Natural killer cell (primary cell): ENCODE measurements around the gene DIPK1A. TPM values are rescaled to one million over a fixed set of nuclear protein-coding genes. Genes with fewer than 3 reads are reported as not detected.
A peak's percentile ranks its signal among the peaks of the same experiment; 100 is the strongest.

Experiments
- ATAC-seq, 3 donors: fragments of 150-1000 bp in 2 of 3; fragments of 200-7000 bp in 1 of 3; cut with Tn5 transposase; 1 replicate in 1 of 3; 2 replicates in 2 of 3; pipeline ENCODE4 v1.10.0; 2021; ENCODE audit warnings: mild to moderate bottlenecking in 2 of 3, moderate library complexity in 2 of 3
- DNase-seq, 2 donors: peaks; one replicate each; pipeline versions ENCODE4 v3.0.0 to v3.0.0-alpha.2; 2013 to 2021; ENCODE audit warnings: mixed read lengths in 1 of 2
- H3K27ac ChIP-seq: one replicate; pipeline ENCODE4 v1.5.1; 2013; ENCODE audit warnings: mild to moderate bottlenecking, low read length
- H3K27me3 ChIP-seq: one replicate; pipeline ENCODE4 v1.6.1; 2013; ENCODE audit warnings: low read length; ENCODE audit not compliant: control insufficient read depth, insufficient read depth
- H3K36me3 ChIP-seq: one replicate; pipeline ENCODE4 v1.6.1; 2013; ENCODE audit warnings: low read length; ENCODE audit not compliant: control insufficient read depth, insufficient read depth
- H3K4me1 ChIP-seq: one replicate; pipeline ENCODE4 v1.6.1; 2013; ENCODE audit warnings: low read length; ENCODE audit not compliant: control insufficient read depth, insufficient read depth
- H3K4me3 ChIP-seq: one replicate; pipeline ENCODE4 v1.5.1; 2013; ENCODE audit warnings: low read length
- H3K9me3 ChIP-seq: one replicate; pipeline ENCODE4 v1.6.1; 2013; ENCODE audit warnings: low read length; ENCODE audit not compliant: control insufficient read depth, insufficient read depth
- H3K27ac Mint-ChIP-seq, 2 donors: one replicate each; pipeline ENCODE4 v1.8.0; 2022; ENCODE audit warnings: mild to moderate bottlenecking in 2 of 2, mixed read lengths in 2 of 2, moderate library complexity in 1 of 2
- H3K27me3 Mint-ChIP-seq, 2 donors: one replicate each; pipeline ENCODE4 v1.8.0; 2022; ENCODE audit warnings: low read depth in 2 of 2, mixed read lengths in 2 of 2
- H3K36me3 Mint-ChIP-seq: one replicate; pipeline ENCODE4 v1.8.0; 2022; ENCODE audit warnings: mixed read lengths
- H3K4me1 Mint-ChIP-seq, 2 donors: one replicate each; pipeline ENCODE4 v1.8.0; 2022; ENCODE audit warnings: mixed read lengths in 2 of 2
- H3K4me3 Mint-ChIP-seq: one replicate; pipeline ENCODE4 v1.8.0; 2022; ENCODE audit warnings: mild to moderate bottlenecking, moderate library complexity, mixed read lengths
- H3K9me3 Mint-ChIP-seq, 2 donors: one replicate each; pipeline ENCODE4 v1.8.0; 2022; ENCODE audit warnings: mixed read lengths in 2 of 2
- WGBS: methylation state at CpG from one replicate; pipeline ENCODE4 v1.1.7; 2013; ENCODE audit warnings: missing lambda C conversion rate; ENCODE audit not compliant: insufficient coverage; 5-methylcytosine and 5-hydroxymethylcytosine counted together
- intact Hi-C: fragments of 100-400 bp; cut with micrococcal nuclease; formaldehyde crosslinking; loops from one replicate; pipeline ENCODE4 v1.14.2; 2022
- total RNA-seq, 4 donors: library from RNA; stranded (reverse); fragments of 120-200 nt in 1 of 4; gene quantifications; one replicate each; pipeline versions ENCODE4 v1.2.3 to v1.2.4, GENCODE V29; 2013 to 2022
- TF ChIP-seq, protein P1 (sequence below): fragments of 200-600 bp; IDR thresholded peaks from one replicate; pipeline ENCODE4 v1.8.0; 2022; ENCODE audit warnings: antibody characterized with exemption

The DIPK1A gene
- total RNA-seq, 3 donors from 2014 or later (not counting 1 experiment from before 2014, with no cell fraction given), result 7.0 to 11.3 (median 11.2) TPM

DNA sequence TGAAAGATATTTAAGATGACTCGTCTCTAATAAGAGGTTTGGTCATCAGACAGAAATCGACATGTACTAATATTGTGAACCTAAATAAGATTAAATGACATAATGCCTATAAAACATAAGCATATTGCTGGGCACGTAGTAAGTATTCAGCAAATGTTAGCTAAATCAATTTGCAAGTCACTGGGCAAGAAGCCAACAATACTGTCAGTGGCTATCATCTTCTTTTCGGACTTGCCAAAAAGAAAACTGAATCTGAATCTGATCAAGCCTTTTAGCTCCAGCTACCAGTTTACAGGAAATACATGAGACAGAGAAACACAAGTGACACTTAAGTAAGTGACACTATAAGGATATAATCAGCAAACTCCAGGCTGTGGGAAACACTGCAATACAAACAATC lies 83.5 kb downstream of the DIPK1A start:
- WGBS, result 40% methylated on average over 2 of the region's 4 CpGs
- Histone ChIP-seq H3K4me1 (peaks cover 22% of the 10 kb centered on the region), H3K36me3 (peaks cover 12% of the 10 kb centered on the region), H3K4me3 (peak overlapping the region; percentile 8), H3K27ac (peak overlapping the region; percentile 79), H3K27me3 (no peaks in the 10 kb centered on the region), H3K9me3 (peaks cover 2% of the 10 kb centered on the region)
- Mint-ChIP-seq H3K4me3 (peak overlapping the region; percentile 81), H3K4me1 (peaks cover 26 to 45% of the 10 kb centered on the region in 2 donors), H3K9me3 (no peaks in the 10 kb centered on the region), H3K27ac (peak overlapping the region; percentile 90), H3K27me3 (no peaks in the 10 kb centered on the region), H3K36me3 (no peaks in the 10 kb centered on the region)
- ATAC-seq, result peak; percentile 59 to 82 (median 64)
- DNase-seq, result peak in 1 of 2 donors; percentile 52
- intact Hi-C loops, result no loop called here
- TF ChIP-seq, protein P1, sequence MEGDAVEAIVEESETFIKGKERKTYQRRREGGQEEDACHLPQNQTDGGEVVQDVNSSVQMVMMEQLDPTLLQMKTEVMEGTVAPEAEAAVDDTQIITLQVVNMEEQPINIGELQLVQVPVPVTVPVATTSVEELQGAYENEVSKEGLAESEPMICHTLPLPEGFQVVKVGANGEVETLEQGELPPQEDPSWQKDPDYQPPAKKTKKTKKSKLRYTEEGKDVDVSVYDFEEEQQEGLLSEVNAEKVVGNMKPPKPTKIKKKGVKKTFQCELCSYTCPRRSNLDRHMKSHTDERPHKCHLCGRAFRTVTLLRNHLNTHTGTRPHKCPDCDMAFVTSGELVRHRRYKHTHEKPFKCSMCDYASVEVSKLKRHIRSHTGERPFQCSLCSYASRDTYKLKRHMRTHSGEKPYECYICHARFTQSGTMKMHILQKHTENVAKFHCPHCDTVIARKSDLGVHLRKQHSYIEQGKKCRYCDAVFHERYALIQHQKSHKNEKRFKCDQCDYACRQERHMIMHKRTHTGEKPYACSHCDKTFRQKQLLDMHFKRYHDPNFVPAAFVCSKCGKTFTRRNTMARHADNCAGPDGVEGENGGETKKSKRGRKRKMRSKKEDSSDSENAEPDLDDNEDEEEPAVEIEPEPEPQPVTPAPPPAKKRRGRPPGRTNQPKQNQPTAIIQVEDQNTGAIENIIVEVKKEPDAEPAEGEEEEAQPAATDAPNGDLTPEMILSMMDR, result no peak

DNA sequence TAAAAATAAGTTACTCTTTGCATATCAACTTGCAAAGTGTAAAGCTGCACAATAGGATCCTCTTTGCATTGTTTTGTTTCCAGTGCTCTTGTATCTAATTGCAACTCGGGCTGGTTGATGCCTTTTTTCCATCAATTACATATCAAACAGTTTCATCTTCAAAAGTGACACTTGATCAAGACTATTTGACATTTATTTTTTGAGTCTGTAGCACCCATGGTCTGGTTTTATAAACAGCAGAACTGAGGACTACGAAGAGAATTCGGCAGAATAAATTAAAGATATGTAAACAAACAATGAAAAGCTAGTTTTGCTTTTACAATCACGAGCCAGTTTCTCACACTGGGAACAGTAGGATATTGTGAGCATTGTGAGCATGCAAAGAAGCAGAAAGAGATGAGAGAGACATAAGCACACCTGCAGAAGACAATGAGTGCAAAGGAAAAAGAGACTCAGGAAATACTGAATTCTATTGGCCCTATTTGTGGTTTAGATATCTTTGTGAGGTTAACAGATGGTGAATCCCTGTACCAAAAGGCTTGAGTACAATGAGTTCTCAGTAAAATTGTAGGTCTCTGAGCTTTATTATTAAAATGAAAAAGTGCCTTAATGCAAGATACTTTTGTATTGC lies 84.1 kb downstream of the DIPK1A start:
- WGBS, result 41% methylated on average over 4 of the region's 4 CpGs
- H3K4me3 Mint-ChIP-seq, result peak overlapping the region; percentile 81
- H3K36me3 Mint-ChIP-seq, result no peaks in the 10 kb centered on the region
- H3K27me3 Mint-ChIP-seq, result no peaks in the 10 kb centered on the region
- peaks cover 21 to 39% of the 10 kb centered on the region in 2 donors for H3K4me1 Mint-ChIP-seq
- peak overlapping the region; percentile 90 for H3K27ac Mint-ChIP-seq
- intact Hi-C loops, result no loop called here
- Histone ChIP-seq H3K27me3 (no peaks in the 10 kb centered on the region), H3K4me1 (peaks cover 17% of the 10 kb centered on the region), H3K36me3 (peaks cover 12% of the 10 kb centered on the region), H3K27ac (peak overlapping the region; percentile 79), H3K9me3 (peaks cover 3% of the 10 kb centered on the region), H3K4me3 (no peak overlapping the region)
- no peaks in the 10 kb centered on the region for H3K9me3 Mint-ChIP-seq
- TF ChIP-seq, protein P1, result no peak
- DNase-seq (peak in 1 of 2 donors; percentile 25), ATAC-seq (peak; percentile 45 to 60 (median 46))

GRCh38 chr1:92876351-92876750 lies 84.9 kb downstream of the DIPK1A start:
- no peak overlapping the region for H3K27ac ChIP-seq
- H3K4me1 ChIP-seq, result peaks cover 14% of the 10 kb centered on the region
- Mint-ChIP-seq H3K4me3 (no peak overlapping the region), H3K27me3 (no peaks in the 10 kb centered on the region), H3K36me3 (no peaks in the 10 kb centered on the region), H3K27ac (peak overlapping the region; percentile 90), H3K9me3 (no peaks in the 10 kb centered on the region), H3K4me1 (peaks cover 16 to 35% of the 10 kb centered on the region in 2 donors)
- TF ChIP-seq, protein P1, result no peak
- ATAC-seq, result no peak
- H3K27me3 ChIP-seq, result no peaks in the 10 kb centered on the region
- WGBS, result 93% methylated on average over 3 of the region's 4 CpGs
- intact Hi-C loops, result no loop called here
- peaks cover 12% of the 10 kb centered on the region for H3K36me3 ChIP-seq
- DNase-seq, result no peak
- peaks cover 3% of the 10 kb centered on the region for H3K9me3 ChIP-seq
- H3K4me3 ChIP-seq, result no peak overlapping the region

- Mint-ChIP-seq H3K27ac (peak overlapping the region; percentile 9 to 83), H3K9me3 (no peaks in the 10 kb centered on the region), H3K4me1 (peaks cover 15 to 31% of the 10 kb centered on the region in 2 donors), H3K4me3 (no peak overlapping the region), H3K36me3 (no peaks in the 10 kb centered on the region), H3K27me3 (no peaks in the 10 kb centered on the region)
- TF ChIP-seq, protein P1, result no peak
- WGBS, result 100% methylated on average over 2 of the region's 2 CpGs
- ATAC-seq (no peak), DNase-seq (no peak)
- H3K4me3 ChIP-seq, result no peak overlapping the region
- H3K36me3 ChIP-seq, result peaks cover 12% of the 10 kb centered on the region
- H3K9me3 ChIP-seq, result peaks cover 3% of the 10 kb centered on the region
- intact Hi-C loops, result no loop called here
- no peak overlapping the region for H3K27ac ChIP-seq
- no peaks in the 10 kb centered on the region for H3K27me3 ChIP-seq
- H3K4me1 ChIP-seq, result peaks cover 11% of the 10 kb centered on the region
Measured at GRCh38 chr1:92874987-92875386, 86.3 kb downstream of the DIPK1A start.
